Measurements from ENCODE around the gene CDIP1. TPM values are rescaled to one million over a fixed set of nuclear protein-coding genes. Genes with fewer than 3 reads are reported as not detected.

Gene CDIP1
- total and polyA plus RNA-seq, 3 donors from 2014 or later = 32.0 to 34.7 (median 34.0) TPM

GRCh38 chr16:4460936-4461249 lies 77.7 kb downstream of the CDIP1 start:
- intact Hi-C loops (cut with DNase I; ENCODE audit: low total_unique reads) = no loop called here
- Histone ChIP-seq H3K9me3 (no peaks in the 10 kb centered on the region), H3K4me3 (no peak overlapping the region), H3K4me1 (peaks cover 6% of the 10 kb centered on the region), H3K27me3 (no peaks in the 10 kb centered on the region), H3K27ac (no peak overlapping the region), H3K36me3 (ENCODE audit: low read depth, missing control alignments) (no peaks in the 10 kb centered on the region)
- 89 to 90% methylated on average over 5 of the region's 5 CpGs for WGBS, 2 donors
- no peak for DNase-seq
- TF ChIP-seq POLR2A (IDR thresholded peaks at IDR 0.05) (no peak), CTCF (IDR thresholded peaks at IDR 0.05) (no peak)

Other genes with a start within 250 kb of the CDIP1 start
- 1 to 10 TPM; 4.8 to 6.7 TPM for gene GLIS2, start 222.7 kb downstream of the CDIP1 start, total RNA-seq
- gene GLIS2, start 222.7 kb downstream of the CDIP1 start, polyA plus RNA-seq (ENCODE audit: insufficient read depth, low read depth, low replicate concordance) = 15.0 TPM
- 100 to 1,000 TPM; 126 to 148 TPM for gene PAM16, start 187.5 kb downstream of the CDIP1 start, total RNA-seq
- gene PAM16, start 187.5 kb downstream of the CDIP1 start, polyA plus RNA-seq (ENCODE audit: insufficient read depth, low read depth, low replicate concordance) = 61.8 TPM
- 100 to 1,000 TPM; 103 to 125 TPM for gene VASN, start 166.9 kb downstream of the CDIP1 start, total RNA-seq
- gene VASN, start 166.9 kb downstream of the CDIP1 start, polyA plus RNA-seq (ENCODE audit: insufficient read depth, low read depth, low replicate concordance) = 33.9 TPM
- gene CORO7, start 122.2 kb downstream of the CDIP1 start, total RNA-seq = 100 to 1,000 TPM; 126 to 147 TPM
- gene CORO7, start 122.2 kb downstream of the CDIP1 start, polyA plus RNA-seq (ENCODE audit: insufficient read depth, low read depth, low replicate concordance) = 71.5 TPM
- 10 to 100 TPM; 80.2 to 88.3 TPM for gene DNAJA3, start 112.9 kb downstream of the CDIP1 start, total RNA-seq
- 56.0 TPM for gene DNAJA3, start 112.9 kb downstream of the CDIP1 start, polyA plus RNA-seq (ENCODE audit: insufficient read depth, low read depth, low replicate concordance)
- gene NMRAL1, start 64.1 kb downstream of the CDIP1 start, total RNA-seq = 10 to 100 TPM; 24.3 to 31.7 TPM
- 27.7 TPM for gene NMRAL1, start 64.1 kb downstream of the CDIP1 start, polyA plus RNA-seq (ENCODE audit: insufficient read depth, low read depth, low replicate concordance)
- 10 to 100 TPM; 67.3 to 92.0 TPM for gene HMOX2, start 62.4 kb downstream of the CDIP1 start, total RNA-seq
- 216 TPM for gene HMOX2, start 62.4 kb downstream of the CDIP1 start, polyA plus RNA-seq (ENCODE audit: insufficient read depth, low read depth, low replicate concordance)
- 10 to 100 TPM; 10.3 to 15.1 TPM for gene C16orf96, start 17.6 kb upstream of the CDIP1 start, total RNA-seq
- gene C16orf96, start 17.6 kb upstream of the CDIP1 start, polyA plus RNA-seq (ENCODE audit: insufficient read depth, low read depth, low replicate concordance) = 19.8 TPM
- gene UBALD1, start 76.1 kb upstream of the CDIP1 start, total RNA-seq = 10 to 100 TPM; 15.9 to 25.0 TPM
- 33.3 TPM for gene UBALD1, start 76.1 kb upstream of the CDIP1 start, polyA plus RNA-seq (ENCODE audit: insufficient read depth, low read depth, low replicate concordance)
- gene MGRN1, start 86.1 kb upstream of the CDIP1 start, total RNA-seq = 10 to 100 TPM; 89.7 to 91.1 TPM
- gene MGRN1, start 86.1 kb upstream of the CDIP1 start, polyA plus RNA-seq (ENCODE audit: insufficient read depth, low read depth, low replicate concordance) = 34.7 TPM
- gene NUDT16L1, start 154.8 kb upstream of the CDIP1 start, total RNA-seq = 10 to 100 TPM; 33.6 to 48.6 TPM
- 34.3 TPM for gene NUDT16L1, start 154.8 kb upstream of the CDIP1 start, polyA plus RNA-seq (ENCODE audit: insufficient read depth, low read depth, low replicate concordance)
- gene ANKS3, start 195.5 kb upstream of the CDIP1 start, total RNA-seq = 10 to 100 TPM; 40.4 to 40.6 TPM
- gene ANKS3, start 195.5 kb upstream of the CDIP1 start, polyA plus RNA-seq (ENCODE audit: insufficient read depth, low read depth, low replicate concordance) = 18.6 TPM
- 10 to 100 TPM; 61.6 to 70.0 TPM for gene DNAAF8, start 195.8 kb upstream of the CDIP1 start, total RNA-seq
- gene DNAAF8, start 195.8 kb upstream of the CDIP1 start, polyA plus RNA-seq (ENCODE audit: insufficient read depth, low read depth, low replicate concordance) = 238 TPM
- gene ZNF500, start 228.4 kb upstream of the CDIP1 start, total RNA-seq = 10 to 100 TPM; 24.3 to 24.9 TPM
- gene ZNF500, start 228.4 kb upstream of the CDIP1 start, polyA plus RNA-seq (ENCODE audit: insufficient read depth, low read depth, low replicate concordance) = 12.5 TPM
- gene SEPTIN12, start 249.6 kb upstream of the CDIP1 start, total RNA-seq = 10 to 100 TPM; 61.0 to 68.1 TPM
- gene SEPTIN12, start 249.6 kb upstream of the CDIP1 start, polyA plus RNA-seq (ENCODE audit: insufficient read depth, low read depth, low replicate concordance) = 310 TPM